ENCODE data around the gene ALDH3B1.
"Not testable (repeated sequence)": the region's sequence is repeated elsewhere in the genome, so short reads cannot be mapped to it uniquely, and the experiment has no call there.

ALDH3B1 gene, protein sequence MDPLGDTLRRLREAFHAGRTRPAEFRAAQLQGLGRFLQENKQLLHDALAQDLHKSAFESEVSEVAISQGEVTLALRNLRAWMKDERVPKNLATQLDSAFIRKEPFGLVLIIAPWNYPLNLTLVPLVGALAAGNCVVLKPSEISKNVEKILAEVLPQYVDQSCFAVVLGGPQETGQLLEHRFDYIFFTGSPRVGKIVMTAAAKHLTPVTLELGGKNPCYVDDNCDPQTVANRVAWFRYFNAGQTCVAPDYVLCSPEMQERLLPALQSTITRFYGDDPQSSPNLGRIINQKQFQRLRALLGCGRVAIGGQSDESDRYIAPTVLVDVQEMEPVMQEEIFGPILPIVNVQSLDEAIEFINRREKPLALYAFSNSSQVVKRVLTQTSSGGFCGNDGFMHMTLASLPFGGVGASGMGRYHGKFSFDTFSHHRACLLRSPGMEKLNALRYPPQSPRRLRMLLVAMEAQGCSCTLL
- 0 to 0.36 (median 0.08) reads per million in 4 donors for total RNA-seq

DNA sequence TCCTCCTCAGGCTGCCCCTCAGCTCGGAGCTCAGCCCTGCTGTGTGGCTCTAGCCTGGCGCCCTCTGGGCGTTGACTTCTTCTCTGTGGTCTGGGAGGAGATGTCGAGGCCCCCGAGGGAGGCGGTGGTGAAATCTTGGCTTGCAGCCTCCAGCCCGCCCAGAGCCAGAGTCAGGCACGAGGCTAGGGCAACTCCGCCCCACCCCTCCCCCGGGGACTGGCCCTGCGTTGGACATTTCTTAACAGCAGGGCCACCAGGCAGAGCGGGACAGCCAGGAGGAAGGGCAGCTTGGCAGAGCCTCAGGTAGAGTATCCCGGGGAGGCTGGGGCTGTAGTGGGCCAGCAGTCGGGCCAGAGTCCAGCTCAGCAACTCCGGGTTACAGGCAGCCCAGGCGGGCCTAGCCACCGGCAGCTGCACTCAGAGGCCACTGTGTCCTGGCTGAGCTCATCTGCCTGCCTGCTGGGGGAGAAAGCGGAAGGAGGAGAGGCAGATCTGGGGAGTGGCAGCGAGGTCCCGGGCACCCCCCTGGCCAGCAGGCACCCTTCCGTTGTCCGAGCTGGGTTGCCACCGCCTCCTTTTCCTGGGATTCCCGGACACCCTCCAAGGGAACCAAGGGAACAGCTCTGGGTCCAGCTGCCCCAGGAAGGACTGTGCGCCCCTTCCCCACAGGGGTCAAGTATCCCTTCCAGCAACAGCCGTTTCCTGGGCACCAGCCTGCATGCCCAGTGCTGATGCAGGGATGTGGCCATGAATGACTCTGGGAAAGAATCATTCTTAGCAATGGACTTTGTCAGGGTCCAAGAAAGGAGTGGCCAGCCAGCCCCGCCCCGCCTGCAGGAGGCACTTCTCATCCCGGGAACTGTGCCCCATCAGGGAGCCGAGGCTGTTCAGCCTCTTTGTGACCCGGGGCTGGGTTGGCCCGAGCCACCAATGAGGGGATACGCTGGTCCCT, at the start of gene ALDH3B1:
Gene ALDH3B1, plus strand, starts transcription at position 238 of the 952 bp plus-strand sequence. CDS start 4,971 bp downstream, outside the sequence.
- DNase-seq = no peak

DNA sequence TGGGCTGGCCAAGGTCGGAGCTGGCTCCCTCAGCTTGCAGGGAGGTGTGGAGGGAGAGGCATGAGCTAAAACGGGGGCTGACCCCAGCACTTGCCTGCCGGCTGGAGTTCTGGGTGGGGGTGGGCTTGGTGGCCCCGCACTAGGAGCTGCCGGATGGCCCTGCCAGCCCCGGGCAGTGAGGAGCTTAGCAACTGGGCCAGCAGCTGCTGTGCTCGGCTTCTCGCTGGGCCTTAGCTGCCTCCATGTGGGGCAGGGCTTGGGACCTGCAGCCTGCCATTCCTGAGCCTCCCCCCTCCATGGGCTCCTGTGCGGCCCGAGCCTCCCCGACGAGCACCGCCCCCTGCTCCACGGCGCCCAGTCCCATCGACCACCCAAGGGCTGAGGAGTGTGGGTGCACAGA, 46.9 kb upstream of the ALDH3B1 start:
- not testable (repeated sequence) for DNase-seq

DNA sequence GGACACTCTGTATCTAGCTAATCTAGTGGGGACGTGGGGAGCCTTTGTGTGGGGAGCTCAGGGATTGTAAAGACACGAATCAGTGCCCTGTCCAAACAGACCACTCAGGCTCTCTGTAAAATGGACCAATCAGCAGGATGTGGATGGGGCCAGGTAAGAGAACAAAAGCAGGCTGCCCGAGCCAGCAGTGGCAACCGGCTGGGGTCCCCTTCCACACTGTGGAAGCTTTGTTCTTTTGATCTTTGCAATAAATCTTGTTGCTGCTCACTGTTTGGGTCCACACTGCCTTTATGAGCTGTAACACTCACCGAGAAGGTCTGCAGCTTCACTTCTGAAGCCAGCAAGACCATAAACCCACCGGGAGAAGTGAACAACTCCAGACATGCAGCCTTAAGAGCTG, 46.2 kb upstream of the ALDH3B1 start:
- not testable (repeated sequence) for DNase-seq

DNA sequence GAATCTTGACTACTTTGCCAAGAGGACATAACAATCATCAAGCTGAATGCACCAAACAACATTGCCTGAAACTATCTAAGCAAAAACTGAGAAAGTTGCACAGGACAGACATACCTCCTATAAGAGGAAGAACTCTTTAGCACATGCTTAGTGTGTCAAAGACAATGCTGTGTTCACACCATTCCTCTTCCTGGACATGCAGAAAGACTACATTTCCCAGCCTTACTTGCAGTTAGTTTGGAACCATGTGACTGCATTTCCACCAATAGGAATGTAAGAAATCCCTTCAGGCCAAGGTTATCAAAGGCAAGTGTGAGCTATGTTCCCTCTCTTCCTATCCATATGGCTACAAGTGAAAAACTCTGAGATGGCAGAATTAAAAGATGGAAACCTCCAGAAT, 45.4 kb upstream of the ALDH3B1 start:
- DNase-seq = not testable (repeated sequence)

DNA sequence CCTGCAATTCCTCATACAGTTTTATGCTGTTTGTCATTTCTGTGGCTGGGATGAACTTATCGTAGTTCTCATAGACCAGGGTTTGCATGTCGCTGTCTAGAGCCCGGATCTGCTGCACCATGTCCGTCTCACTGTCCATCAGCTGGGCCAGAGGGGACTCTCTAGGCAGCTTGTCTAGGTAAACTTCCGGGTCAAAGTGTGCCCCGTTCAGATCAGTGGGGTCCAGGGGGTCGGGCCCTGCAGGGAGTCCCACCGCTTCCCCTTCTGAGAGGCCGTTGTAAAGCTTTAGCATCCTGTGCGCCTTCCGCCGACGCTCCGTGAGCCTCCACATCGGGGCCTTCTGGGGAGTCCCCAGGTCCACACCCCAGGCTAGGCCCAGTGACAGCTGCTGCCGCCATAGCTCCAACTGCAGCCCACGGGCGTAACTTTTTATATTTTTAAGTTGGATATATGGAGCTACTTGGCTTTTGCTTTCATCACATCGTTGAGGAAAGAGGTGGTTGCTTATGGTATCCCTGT, 44.2 kb upstream of the ALDH3B1 start:
- DNase-seq = not testable (repeated sequence)

DNA sequence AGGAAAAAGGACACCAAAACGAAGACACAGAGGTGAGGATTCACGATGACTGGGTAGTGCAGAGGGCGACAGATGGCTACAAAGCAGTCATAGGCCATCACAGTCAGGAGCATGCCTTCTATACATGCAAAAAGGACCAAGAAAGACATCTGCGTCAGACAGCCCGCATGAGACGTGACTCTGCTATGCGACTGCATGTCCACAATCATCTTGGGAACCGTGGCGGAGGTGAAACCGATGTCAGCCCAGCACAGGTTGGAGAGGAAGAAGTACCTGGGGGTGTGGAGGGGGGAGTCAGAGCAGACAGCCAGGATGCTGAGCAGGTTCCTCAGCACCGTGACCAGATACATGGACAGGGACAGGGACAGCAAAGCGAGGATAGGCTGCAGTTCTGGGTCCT, 35.4 kb upstream of the ALDH3B1 start:
- DNase-seq = not testable (repeated sequence)

DNA sequence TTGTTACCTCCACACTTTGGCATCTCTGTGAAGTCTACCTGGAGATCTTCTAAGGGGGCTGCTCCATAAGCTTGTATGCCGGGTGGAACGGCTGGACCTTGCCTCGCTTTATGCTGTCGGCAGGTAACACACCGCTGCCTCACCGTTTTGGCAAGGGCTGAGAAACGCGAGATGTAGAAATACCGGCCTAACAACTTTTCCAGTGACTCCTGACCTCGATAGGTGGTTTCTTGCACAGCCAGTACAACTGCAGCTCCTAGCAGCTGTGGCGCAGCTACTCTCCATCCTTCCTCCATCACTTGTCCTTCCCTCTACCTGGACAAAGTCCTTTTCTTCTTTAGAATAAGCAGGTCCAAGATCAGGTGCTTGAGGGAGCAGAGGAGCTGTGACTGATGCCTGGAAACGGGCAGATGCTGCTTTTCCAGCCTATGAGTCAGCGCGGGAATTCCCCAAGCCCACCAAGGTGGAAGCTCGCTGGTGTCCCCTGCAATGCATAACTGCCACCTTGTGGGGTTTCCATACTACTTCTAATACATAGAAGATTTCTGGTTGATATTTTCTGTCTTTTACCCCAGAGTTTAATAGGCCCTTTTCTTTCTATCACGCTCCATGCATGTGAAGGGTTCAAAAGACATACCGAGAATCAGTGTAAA, 31.2 kb upstream of the ALDH3B1 start:
- DNase-seq = not testable (repeated sequence)

DNA sequence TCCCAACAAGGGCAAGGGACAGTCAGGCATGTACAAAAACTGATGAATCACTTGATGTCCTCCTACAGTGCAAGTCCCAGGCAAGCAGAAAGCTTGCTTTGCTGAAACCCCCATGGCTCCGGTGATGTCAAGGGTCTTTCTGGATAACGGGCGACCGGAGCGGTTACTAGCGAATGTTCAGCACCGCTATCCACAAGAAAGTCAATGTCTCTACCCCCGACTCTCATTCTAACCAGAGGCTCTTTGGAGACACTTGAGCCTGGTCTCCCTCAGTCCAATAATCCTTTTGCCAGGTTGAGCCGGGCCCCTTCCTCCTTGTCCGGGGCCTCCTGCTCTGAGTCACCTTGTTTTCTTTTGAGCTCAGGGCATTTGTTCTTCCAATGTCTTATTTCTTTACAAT, 28.9 kb upstream of the ALDH3B1 start:
- DNase-seq = not testable (repeated sequence)

DNA sequence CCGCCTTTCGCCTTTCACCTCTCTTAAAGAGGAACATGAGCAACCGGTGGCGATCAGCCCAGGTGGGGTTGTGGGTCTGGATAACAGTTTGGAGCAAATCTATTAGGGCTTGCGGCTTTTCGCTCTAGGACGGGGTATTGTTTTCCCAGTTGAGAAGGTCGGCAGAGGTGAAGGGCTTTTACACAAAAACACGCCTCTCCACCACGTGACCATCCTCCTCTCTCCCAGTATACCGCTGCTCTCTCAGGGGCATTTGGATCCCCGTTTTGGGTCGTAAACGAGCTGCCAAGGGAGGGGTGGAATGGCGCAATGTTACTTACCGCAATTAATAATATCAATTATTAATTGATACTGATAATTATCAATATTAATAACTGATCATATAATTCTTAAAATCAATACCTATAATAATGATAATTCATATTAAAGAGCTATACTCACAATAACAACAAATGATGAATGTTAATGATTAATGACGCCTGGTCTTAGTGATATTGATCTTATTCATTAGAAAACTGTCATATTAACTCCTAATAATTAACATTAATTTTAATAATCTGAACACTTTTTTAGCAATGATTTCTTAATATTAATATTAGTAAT, 27.8 kb upstream of the ALDH3B1 start:
- not testable (repeated sequence) for DNase-seq

DNA sequence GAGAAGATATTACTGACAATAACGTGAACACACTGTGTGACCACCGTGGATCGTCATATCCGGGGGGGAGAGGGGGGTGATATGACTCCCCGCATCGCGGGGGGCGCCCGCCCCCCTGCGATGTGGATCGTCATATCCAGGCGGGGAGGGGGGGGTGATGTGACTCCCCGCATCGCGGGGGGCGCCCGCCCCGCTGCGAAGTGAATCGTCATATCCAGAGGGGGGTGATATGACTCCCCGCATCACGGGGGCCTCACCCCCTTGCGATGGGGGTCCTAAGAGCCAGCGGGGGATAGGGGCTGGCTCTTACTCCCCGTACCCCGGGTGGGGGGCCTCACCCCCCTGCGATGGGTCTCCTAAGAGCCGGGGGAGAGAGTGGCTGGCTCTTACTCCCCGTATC, 26.2 kb upstream of the ALDH3B1 start:
- DNase-seq = no peak

DNA sequence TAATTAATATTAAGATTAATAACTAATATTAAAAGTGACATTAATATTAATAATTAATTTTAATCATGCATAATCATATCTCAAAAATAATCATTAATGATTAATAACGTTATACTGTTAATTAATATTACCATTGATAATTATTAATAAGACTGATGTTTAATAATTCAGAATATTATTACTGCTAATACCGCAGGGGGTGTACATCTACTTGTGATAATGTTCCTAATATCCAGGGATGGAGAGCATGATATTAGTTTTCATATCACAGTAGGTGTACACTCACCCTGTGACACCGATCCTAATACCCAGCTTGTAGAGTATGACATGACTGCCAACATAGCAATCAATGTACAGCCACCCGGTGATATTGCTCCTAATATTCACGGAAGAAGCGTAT, 24.8 kb upstream of the ALDH3B1 start:
- not testable (repeated sequence) for DNase-seq

DNA sequence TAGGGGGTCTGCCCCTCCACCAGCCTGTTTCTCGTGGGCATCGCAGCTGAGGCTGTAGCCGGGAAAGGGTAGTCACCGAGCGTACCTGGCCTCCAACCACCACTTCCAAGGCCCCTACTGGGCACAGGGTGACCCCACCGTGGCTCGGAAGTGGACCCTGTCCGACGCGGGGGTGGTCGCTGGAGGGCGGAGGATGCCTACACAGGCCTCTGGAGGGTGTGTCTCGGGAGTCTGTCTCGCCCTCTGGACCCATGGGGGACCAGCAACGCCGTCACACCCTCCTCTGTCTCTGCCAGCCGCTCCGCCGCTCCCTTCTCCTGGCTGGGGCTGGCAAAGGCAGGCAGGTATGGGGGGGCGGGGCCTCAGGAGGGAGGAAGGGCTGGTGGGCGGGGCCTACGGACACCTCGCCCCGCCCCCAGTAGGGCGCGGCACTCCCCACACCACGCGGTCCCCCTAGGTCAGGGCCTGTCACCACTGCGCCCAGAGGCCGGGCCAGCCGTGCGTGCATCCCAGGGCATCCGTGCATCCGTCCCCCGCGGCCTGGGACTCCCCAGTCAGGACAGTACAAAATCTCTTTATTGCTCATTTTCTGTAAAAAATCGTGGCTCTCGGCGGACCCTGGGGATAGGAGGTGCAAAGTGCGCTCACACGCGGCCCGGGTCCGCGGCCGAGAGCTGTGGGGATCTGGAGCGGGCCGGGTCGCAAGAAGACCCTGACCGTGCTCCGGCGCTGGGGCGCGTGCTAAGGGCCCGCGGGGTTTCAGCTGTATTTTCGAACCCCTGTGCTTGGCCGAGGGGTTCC, 19.4 kb upstream of the ALDH3B1 start:
- not testable (repeated sequence) for DNase-seq

DNA sequence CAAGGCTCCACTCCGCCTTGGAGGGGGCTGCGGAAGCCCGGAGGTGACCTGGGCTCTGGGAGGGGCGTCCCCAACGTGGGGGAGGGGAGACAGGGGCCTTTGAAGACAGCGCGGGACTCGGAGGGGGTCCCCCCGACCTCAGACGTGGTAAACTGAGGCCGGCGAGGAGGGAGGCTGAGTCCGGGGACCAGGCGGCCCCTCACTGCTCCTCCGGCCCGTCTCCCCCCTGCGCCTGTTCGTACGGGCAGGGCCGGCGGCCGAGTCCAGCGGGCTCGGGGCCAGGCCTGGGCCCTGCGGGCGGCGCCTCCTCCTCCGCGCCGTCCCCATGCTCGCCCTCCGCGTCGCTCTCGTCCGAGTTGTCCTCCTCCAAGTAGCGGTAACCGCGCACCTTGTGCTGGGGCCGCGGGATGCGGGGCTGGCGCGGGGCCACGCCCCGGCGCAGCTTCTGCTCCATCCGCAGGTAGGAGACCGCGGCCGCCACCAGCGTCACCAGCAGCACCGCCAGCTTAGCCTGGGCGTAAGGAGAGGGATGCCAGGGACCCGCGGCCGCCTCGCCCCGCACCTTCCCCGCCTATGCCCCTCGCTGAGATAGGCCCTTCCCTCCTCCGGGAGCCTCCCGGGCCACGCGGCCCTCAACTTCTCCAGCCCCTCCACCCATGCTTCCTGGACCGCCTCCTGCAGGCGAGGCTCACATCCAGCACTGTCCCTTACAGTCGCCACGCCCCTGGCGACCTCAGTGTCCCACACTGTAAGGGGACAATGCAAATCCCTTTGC, 18.6 kb upstream of the ALDH3B1 start:
- not testable (repeated sequence) for DNase-seq

DNA sequence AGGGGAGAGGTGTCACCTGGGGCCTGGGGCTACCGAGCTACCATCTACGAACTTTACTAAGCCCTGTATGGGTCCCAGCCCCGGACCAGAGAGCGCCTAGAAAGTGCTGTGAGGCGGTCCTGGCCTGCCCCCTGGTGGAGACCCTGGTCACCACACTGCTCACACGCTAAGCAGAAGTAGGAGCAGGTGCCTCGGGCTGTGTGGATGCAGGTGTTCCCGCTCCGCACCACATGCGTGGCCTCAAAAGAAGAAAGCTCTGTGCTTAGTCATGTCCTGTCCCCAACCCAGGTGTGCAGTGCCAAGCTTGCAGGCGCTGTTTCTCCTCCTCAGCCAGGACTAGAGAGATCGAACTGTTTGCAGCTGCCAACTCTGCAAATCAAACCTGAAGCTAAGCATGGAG, 16.3 kb upstream of the ALDH3B1 start:
- DNase-seq = peak in 2 of 5 donors; percentile 20 to 48

DNA sequence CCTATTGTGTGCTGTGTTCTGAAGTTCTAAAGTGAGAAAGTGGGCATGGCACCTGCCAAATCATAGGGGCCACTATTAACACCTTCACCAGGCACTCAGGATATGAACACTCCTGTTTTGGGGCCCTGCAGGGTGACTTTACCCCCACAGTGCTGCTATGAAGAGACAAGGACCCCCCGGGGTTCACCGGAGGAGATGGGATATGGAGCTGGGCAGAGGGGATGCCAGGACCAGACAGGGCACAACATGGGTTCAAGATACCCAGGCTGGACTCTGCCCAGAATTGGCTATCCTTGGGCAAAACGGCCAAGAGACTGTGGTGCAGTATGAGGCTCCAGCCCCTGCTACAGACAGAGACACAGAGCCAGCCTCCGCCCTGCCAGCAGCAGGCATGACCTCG, 15.7 kb upstream of the ALDH3B1 start:
- DNase-seq = not testable (repeated sequence)

DNA sequence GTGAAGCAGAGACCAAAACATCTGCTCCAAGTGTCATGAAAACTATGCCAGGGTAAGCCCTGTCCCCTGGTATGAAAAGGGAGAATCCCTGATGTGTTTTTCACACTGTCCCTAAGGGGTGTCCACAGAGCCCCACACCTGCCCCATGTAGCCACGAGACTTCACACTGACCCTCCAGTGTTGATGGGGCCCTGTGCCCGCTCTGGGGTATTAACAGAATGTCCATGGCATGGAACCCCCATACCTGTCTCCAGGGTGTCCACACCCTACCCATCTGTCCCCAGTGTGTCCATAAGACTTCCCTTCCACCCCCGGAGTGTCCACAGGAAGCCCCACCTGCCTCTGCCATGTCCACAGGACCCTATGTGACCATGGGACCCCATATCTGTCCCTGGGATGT, 15.0 kb upstream of the ALDH3B1 start:
- DNase-seq = not testable (repeated sequence)

DNA sequence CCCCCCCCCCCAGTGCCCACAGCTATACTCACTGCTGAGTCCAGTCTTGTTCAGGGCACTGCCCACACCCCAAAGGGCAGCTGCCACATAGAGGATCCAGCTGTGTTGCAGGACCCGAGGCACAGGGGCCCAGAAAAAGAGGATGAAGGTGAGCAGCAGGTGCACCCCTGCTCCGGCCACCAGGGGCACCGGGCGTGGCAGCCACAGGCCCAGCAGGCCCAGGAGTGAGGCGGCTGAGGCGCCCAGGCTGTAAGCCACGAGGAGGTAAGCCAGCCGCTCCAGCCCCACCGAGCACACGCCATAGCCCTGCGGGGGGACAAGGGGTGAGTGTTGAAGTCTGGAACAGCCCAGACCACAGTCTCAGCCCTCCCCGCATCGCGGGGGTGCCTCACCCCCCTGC, 14.5 kb upstream of the ALDH3B1 start:
- not testable (repeated sequence) for DNase-seq

DNA sequence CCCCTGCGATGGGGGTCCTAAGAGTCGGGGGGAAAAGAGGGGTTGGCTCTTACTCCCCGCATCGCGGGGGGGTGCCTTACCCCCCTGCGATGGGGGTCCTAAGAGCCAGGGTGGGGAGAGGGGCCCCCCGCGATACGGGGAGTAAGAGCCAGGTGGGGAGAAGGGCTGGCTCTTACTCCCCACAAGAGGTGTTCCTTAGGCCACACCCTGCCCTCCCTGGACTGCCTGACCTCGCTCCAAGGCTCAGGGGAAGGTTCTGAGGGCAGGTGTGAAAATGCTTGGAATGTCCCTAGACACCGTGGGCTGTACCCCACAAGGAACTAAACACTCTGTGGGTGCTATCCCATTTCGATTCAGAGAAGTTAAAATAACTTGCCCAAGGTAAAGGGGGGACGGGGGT, 14.1 kb upstream of the ALDH3B1 start:
- no peak for DNase-seq

DNA sequence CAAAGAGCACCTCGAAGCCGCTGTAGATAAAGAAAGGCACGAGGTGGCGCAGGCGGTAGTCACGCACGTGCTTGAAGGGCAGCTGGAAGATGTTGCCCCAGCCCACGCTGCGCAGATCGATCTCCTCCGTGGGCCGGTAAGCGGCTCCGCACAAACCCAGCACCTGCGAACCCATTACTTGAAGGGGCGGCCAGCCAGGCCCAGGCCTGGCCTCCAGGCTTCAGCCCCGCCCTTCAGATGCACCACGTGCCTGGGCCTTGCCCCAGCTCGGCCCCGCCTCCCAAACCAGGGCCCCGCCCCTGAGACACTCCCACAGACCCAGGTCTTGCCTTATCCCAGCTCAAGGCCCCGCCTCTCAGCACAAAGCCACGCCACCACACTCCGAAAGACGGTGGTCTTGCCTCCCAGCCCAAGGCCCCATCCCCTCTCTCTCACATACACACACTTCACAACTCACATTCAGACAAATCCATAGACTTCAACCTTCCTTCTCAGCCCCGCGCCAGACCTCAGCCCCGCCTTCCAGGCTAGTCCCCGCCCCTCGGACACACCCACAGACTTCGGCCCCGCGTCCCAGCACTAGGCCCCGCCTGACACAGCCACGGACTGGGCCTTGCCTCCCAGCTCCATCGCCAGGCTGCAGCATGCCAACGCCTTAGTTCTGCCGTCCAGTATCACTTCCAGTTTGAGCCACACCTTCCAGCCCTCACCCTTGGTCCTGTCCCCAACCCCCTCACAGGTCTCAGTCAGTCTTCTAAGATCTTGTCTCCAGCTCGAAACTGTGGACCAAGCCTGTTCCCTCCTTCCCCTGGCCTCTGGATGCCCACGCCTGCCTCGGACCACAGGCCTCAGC, 13.3 kb upstream of the ALDH3B1 start:
- DNase-seq = peak in 1 of 5 donors; percentile 23
